Middle frontal gyrus (tissue), 1 donor: ENCODE results near the gene SPACA6.

Experiments used
- DNase-seq: peaks from one replicate; pipeline ENCODE4 v3.0.0-alpha.2; 2015; ENCODE audit warnings: low spot score; ENCODE audit errors: extremely low spot score

Gene SPACA6

DNA sequence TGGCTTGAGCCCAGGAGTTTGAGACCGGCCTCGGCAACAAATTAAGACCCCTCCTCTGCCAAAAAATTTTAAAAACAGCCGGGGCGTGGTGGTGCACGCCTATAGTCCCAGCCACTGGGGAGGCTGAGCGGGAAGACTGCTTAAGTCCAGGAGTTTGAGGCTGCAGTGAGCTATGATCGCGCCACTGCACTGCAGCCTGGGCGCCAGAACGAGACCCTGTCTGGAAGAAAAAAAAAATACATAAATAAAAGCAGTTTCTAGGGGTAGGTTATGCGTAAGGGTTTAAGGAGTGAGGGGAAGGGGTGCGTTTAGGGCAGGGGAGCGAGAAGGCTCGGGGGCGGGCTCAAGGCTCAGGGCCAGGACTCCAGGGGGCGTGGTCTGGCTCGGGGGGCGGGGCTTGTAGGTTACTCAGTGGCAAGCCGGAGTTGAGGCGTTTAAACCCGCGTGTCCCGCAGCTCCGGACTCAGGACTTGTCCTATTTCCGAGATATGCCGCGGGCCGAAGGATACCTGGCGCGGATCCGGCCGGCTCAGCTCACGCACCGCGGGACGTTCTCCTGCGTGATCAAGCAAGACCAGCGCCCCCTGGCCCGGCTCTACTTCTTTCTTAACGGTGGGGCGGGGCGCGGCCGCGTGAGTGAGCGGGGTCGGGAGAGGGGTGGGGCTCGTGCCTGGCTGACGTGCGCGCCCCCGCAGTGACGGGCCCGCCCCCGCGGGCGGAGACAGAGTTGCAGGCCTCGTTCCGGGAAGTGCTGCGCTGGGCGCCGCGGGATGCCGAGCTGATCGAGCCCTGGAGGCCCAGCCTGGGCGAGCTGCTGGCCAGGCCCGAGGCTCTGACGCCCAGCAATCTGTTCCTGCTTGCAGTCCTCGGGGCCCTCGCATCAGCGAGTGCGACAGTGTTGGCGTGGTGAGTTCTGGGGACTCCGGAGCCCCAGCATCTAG, 10.7 kb downstream of the SPACA6 start:
- peak; percentile 87 for DNase-seq

- no peak for DNase-seq
These were observed 11.5 kb downstream of the SPACA6 start for GRCh38 chr19:51704626-51705025.

- no peak for DNase-seq
These were observed 13.2 kb downstream of the SPACA6 start for GRCh38 chr19:51706296-51706695.

DNA sequence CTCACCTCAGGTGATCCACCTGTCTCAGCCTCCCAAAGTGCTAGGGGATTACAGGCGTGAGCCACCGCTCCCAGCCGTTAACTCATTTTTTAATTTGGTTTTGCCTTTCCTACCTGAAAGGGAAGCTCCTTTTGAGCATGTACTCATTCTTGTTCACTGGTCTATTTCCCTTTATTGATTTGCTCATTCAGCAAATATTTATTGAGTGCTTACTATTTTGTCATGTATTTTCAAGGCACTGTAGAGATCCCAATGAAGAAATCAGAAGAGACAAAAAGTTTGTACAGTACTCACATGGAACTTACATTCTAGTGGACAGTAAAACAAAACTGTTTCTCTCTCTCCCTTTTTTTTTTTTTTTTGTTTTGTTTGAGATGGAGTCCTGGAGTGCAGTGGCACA, 13.8 kb downstream of the SPACA6 start:
- DNase-seq = no peak

GRCh38 chr19:51708811-51709210, 15.7 kb downstream of the SPACA6 start:
- no peak for DNase-seq

- no peak for DNase-seq
These were observed 16.4 kb downstream of the SPACA6 start for GRCh38 chr19:51709575-51709974.

DNA sequence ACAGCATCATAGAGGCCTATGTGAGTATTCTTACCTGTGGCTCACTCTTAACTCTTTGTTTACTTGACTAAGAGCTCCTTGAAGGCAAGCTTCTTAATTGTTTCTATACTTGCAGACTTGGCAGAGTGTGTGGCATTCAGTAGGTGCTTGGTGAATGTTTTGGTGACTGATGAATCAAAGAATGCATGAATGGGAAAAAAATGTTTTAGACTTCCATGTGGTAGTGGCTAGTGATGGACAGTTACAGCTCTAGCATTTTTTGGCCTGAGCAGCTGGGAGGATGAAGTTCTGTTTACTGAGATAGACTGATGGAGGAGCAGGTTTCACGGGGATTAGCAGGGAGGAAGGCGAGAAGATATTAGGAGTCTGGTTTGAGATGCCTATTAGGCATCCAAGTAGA, 17.0 kb downstream of the SPACA6 start:
- DNase-seq = no peak

GRCh38 chr19:51711702-51712101, 18.6 kb downstream of the SPACA6 start:
- no peak for DNase-seq

GRCh38 chr19:51712461-51713081, 19.4 kb downstream of the SPACA6 start:
- DNase-seq = no peak

DNA sequence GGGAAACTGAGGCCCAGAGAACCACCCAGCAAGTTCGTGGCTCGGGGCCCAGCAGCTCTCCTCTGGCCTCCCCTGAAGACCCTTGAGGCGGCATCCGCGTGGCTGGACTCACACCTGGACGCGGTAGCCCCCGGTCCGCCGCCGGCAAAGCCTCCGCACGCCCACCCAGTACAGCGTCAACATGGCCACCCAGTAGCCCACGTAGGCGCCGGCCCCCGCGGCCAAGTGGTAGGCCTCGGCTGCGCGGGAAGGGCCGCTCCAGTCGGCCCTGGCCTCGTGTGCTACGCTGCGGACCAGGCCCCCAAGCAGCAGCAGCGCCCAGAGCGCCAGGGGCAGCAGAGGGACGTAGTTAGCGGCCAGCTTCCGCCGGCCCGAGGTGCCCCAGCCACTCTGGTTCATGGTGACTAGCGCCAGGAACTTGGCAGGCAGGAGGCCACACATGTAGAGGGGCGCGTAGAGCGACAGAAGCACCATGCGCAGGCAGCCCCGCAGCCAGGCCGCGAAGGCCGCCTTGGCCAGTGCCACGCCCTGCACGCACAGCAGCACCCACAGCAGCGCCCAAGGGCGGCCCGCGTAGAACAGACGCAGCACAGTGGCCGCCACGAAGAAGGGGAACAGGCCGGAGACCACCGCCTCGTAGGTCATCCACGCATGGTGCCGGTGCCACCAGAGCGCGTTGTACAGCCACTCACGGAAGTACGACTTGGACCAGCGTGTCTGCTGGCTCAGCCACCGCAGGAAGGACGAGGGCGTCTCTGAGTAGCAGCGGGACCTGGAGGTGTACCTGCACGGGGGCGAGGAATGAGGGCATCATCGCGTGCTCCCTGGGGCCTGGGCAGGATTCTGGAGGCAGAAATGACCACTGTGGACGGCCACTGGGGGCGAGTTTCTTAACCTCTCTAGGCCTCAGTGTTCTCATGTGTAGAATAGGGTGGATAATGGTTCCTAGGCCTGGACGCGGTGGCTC, 20.5 kb downstream of the SPACA6 start:
- DNase-seq = no peak

GRCh38 chr19:51714848-51715247, 21.7 kb downstream of the SPACA6 start:
- no peak for DNase-seq

DNA sequence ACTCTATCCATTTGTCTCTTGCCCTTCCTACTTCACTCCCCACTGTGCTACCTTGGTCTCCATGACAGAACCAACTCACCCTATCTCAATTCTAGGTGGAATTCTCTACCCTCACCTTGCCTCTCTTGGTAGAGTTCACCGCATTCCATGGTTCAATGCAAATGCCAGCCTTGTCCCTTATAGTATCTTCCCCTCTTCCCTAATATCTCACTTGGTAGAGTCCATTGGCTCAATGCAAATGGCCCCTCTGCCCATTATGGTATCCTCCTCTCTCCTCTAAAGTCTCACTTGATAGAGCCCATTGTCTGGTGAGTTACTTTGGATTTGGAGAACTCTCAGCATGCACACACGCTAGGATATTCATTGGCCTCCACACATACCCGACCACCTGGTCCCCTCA, 22.7 kb downstream of the SPACA6 start:
- no peak for DNase-seq

- no peak for DNase-seq
These were observed 23.8 kb downstream of the SPACA6 start for GRCh38 chr19:51716925-51717324.

GRCh38 chr19:51719251-51719988, 26.3 kb downstream of the SPACA6 start:
- DNase-seq = no peak

GRCh38 chr19:51721905-51722304, 28.8 kb downstream of the SPACA6 start:
- DNase-seq = no peak

- no peak for DNase-seq
These were observed 29.4 kb downstream of the SPACA6 start for GRCh38 chr19:51722492-51722891.

DNA sequence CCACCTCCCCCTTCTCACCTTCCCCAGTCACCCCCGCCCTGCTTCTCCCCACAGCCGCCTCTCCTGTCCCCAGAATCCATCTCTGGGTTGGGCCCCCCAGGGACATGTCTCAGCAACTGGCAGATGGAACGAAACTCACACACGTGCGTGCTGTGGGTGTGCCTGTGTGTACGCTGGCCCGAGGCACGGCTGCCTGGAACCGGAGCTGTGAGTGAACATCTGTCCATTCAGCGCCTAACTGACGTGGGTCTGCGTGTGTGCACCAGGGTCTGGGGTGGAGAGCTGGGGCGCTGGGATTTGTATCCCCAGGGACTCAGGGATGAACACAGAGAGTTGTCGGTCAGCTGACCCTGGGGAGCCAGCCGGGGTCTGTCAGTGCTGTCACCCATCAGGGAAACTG, 31.4 kb downstream of the SPACA6 start:
- DNase-seq = no peak

DNA sequence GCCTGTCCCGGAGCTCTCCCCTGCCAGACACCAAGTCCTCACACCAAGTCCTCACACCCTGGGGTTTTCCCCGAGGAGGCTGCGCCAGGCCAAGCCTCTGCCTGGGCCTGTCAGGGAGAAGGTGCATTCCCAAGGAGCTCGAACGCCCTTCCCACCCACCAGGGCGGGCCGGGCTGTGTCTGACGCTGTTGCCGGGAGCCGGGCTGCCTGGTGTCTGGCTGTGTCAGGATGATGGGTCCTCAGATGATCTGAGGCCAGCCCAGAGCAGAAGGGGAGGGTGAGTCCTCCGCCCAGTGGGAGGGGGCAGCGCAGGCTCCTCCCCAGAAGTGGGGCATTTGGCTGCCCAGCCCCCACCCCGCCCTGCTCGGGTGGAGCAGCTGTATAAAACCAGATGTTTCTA, 32.9 kb downstream of the SPACA6 start:
- peak; percentile 16 for DNase-seq

DNA sequence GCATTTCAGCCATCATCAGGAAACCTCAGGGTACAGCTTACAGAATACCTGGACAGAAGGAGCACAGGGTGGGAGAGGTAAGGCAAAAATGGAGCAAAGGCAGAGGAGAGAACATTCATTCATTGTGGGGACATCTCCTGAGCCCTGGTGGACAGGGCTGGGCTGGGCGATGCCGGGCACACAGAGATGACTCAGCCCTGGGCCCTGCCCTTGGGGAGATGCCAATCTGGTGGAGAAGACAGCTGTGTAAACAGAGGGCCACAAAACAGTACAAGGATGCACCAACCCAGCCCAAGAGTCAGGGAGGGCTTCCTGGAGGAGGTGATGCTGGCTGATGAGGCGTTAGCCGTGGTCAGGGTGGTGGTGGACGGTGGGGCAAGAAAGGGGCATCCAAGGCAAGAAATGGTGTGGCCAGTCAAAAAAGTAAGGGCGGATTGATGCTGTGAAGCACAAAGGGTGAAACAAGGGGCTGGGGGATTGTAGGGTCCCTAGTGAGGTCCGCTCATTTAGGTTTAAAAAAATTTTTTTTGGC, 34.3 kb downstream of the SPACA6 start:
- DNase-seq = no peak

DNA sequence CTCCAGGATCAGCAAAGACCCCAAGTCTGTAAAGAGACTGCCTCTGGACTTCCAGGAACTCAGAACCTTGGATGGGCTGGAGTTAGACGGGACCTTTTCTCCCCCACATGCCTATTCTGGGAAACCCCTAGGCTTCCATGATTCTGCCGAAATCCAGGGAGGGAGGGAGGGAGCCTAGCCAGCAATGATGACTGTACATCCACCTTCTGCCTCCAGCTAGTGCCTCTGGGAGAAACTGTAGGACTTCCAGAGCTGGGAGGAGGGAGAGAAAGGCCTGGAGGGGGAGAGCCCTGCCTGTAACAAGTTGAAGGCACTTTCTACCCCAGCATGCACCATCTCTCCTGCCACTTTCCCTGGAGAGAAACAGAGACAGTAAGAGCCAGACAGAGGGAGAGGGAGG, 36.7 kb downstream of the SPACA6 start:
- DNase-seq = no peak
